Activated CD8-positive, alpha-beta memory T cell treated with anti-CD3 and anti-CD28 coated beads, Interleukin-2, amount 50 U/mL, for 1 hour (primary cell): ENCODE results near the gene RAC2.
"Not testable (repeated sequence)": the region's sequence is repeated elsewhere in the genome, so short reads cannot be mapped to it uniquely, and the experiment has no call there.

ENCODE experiments used
- DNase-seq: peaks from one replicate; pipeline ENCODE4 v3.0.0-alpha.2; 2020; ENCODE audit errors: extremely low read depth

Gene RAC2

DNA sequence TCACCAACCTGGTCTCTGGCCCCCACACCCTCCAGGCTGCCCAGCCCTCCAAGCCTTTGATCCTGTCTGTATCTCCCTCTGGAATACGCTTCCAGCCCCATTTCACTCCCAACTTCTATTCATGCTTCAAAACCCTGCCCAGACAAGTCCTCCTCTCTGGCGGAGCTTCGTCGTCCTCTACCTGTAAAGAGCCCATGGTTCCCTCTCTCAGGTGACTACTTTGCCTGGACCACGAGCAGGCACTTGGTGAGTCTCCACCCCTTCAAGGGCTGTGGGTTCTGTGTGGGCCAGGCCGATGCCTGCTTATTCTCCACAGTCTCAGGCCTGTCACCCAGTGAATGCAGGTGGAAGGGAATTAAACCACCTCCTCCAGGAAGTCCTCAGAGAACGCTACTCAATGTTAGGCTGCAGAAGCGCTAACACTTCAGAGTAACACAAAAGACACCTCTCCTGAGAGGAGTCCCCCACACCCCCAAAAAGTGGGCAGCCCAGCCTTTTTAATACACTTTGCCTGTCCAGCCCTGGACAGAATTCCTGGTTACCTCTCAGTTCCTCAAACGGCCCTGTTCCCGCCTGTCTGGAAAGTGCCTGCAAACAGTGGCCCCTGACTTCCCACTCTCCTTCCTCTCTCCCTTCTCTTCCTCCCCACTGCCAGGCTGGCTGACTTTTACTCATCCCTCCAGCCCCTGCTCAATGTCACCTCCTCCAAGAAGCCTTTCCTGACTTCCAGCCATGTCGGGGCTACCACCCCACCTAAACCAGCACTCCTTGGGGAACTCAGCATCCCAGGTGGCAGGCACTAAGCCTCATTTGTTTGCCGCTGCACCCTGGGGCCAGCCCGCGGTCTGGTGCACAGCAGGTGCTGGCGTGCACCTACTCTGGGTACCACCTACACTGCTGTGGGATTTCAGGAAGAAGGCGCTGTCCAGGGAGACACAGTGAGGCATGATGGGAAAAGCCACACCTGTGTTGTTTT is 9.0 kb downstream of the RAC2 start:
- no peak for DNase-seq

DNA sequence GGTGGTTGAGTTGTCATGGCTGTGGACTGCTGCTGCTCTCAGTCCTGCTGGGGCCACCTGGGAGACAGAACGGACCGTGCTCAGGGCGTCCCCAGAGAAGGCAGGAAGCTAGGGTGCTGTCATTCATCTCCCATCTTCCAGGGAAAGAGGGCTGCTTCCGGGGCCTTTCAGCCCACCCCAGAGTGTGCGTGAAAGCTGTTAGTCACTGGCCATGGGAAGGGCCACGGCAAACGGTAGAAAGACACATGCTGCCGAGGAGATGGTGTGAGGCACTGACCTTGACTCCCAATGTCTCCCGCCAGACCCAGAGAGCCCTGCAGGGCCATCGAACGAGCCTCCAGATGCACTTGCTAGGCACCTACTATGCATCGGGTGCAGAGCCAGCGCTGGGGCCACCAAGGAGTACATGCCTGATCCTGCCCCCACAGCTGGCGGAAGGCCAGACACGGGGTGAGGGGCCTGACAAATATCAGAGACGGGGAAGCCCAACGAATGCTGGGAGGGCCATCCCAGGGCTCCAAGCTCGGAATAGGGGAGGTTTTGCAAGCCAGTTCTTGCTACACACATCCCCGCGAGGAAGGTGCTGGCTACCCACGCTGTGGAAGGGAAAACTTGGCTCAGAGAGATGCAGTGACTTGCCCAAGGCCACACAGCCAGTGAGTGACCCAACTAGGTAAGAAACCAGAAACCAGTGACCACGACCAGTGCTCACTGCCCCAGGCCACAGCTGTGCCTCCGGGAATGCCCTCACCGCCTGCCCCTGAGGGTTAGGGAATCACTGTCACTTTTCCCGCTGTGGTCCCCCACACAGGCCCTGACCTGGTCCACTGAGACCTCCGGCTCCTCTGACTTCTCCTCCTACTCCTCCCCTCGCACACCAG is 10.1 kb downstream of the RAC2 start:
- DNase-seq: no peak

DNA sequence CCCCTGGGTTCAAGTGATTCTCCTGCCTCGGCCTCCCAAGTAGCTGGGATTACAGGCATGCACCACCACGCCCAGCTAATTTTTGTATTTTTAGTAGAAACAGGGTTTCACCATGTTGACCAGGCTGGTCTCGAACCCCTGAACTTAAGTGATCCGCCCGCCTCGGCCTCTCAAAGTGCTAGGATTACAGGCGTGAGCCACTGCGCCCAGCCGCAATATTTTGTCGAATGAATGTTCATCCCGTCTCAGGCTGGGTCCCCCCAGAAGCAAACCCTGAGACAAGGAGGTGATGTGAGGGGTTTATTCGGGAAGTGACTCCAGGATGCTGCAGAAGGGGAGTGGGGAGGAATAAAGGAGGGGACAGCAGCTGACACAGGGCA is 10.7 kb downstream of the RAC2 start:
- DNase-seq: not testable (repeated sequence)

DNA sequence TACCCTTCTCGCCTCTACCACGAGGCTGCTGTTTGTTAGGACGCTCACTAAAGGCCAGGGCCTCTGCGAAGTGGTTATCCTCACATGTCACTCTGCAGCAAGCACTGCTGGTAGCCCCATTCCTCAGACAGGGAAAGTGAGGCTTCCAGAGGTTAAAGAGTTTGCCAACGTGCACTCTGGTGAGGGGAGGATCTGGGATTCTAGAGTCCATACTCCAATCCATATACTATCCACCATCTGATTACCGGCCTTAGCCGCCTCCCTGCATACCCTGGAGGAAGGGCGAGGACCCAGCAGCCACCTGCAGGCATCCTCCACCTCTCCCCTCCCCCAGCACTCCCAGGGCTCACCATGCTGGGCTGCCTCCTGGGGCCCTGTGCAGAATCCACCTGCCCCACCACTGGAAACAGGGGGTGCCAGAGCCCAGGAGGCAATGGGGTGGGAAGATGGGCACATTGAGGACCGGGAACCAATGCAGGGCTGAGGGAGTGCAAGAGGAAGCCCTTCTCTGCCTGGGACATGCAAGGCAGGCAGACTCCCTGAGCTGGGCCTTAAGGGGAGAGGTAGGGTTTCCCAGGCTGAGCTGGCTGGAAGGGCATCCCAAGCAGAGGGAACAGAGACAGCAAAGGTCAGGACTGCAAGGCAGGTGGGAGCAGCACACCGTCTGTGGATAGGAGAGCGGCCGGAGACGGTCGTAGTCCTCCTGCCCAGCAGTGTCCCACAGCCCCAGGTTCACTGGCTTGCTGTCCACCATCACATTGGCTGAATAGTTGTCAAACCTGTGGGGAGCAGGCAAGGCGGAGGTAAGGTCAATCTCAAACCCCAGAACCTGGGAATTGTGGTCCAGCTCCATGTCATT is 11.7 kb downstream of the RAC2 start:
- DNase-seq: no peak

DNA sequence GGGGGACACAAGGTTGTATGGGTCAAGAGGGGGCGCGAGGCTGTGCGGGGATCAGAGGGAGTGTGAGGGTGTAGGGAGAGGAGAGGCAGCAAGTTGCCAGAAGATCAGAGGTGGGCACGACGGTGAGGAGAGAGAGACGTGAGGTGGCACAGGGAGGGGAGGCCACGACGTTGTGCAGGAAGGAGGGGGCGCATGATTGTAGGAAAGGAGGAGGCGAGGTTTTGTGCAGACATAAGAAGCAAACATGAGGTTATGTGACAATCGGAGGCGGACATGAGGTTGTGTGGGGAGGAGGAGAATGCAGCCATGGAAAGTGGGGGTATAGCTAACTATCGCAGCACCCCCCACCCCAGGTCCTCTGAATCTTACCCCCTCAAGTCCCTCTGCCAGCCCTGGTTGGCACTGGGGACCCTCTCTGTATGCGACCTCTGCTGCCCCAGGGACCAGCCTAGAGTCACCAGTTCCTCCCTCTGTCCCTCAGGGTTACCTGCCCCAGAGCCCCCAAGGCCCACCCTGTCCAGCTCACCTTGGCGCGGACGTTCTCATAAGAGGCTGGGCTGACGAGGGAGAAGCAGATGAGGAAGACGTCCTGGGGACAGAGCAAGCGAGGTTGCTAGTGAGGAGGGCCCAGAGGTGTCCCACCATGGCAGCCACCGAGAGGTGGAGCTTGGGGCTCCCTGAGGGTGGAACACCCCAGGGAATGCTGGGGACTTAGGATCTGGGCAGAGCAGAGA is 12.5 kb downstream of the RAC2 start:
- peak; percentile 48 for DNase-seq

DNA sequence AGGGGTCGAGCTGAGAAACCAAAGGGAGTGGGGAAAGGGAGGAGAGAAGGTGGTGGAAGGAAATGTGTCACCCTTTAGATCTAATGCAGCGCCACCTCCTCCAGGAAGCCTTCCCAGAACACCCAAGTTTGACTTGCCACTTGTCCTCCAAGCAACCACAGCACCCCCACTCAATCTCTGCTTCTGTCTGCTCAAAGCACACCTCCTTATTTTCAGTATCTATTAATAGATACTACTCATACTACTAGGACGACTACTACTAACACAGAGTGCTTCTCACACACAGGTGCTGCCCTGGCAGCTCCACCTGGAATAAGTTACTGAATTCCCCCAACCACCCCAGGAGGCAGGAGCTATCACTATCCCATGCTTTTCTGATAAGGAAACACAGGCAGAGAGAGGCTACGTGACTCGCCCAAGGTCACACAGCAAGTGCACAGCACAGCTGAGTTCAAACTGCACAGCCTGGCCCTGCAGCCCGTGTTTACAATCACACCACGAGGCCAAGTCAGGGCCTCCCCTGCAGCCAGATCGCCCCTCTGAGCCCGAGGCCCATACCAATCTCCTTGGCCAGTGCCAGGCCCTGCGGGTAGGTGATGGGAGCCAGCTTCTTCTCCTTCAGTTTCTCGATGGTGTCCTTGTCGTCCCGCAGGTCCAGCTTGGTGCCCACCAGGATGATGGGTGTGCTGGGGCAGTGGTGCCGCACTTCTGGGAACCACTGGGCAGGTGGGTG is 13.2 kb downstream of the RAC2 start:
- DNase-seq: no peak

DNA sequence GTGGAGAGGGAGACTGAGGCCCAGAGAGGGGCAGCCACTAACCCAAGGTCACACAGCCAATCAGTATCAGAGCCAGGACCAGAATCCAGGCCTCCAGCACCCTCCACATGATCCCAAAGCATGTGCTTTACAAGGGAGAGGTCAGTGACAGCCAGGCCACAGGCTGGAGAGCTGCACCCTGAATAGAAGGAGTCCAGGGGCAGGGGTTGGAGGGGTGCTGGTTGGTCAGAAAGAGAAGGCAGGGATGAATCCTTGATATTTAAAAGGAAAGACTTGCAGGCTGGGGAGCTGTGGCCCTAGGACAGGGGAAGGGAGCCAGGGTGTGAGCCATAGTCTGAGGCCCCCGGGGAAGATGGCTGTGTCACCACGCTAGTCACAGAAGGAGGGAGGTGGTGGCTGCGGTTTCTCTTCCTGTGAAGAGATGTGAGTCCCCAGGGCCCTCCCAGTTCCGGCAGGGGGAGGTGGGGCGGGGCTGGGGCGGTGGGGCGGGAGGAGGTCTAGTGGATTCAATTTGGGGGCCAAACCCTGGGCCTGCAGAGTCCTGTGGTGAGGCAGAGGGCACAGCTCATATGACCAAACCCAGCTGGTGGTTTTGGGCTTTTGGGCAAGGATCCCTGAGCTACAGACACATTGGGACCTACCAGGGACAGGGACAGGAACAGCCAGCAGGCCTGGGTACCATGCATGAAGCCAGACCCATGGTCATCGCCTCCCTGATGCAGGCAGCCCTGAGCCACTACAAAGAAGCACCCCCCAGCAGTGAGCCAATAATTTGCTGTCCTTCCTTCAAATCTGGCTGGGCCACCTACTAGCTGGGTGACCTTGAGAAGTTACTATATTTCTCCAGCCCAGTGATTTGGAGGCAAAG is 14.0 kb downstream of the RAC2 start:
- DNase-seq: peak; percentile 86

DNA sequence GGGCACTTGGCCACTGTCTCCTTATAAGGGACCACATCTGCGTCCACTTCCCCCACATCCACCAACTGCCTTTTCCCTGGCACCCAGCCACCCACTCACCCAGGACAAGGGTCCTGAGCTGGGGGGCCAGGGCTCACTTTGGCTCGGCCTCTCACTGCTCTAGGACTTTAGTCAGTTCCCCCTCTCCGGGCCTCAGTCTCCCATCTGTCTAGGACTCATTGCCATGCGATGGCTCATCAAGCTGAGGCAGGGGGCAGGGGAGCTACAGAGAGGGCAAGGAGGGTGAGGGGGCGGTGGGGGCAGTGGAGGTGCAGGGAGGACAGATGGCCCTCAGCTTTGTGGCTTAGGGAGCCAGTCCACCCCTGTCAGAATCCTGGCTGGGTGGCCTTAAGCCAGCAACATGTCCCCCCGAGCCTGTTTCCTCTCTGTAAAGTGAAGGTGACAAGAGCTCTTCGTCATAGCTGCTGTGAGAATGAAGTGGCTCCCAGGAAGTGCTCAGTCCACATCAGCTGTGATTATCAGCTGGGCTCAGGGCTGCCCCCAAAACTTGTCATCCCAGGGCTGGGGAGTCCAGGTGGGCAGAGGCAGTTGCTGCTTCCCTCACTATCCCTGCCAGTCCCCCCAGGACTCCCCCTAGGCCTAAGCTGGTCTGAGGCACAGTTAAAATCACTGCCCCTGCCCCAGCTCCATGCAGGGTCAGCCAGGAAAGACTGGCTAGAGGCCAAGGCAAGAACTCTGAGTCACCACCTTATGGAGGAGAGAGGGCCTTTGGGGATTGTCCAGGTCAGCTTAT is 14.9 kb downstream of the RAC2 start:
- DNase-seq: no peak

DNA sequence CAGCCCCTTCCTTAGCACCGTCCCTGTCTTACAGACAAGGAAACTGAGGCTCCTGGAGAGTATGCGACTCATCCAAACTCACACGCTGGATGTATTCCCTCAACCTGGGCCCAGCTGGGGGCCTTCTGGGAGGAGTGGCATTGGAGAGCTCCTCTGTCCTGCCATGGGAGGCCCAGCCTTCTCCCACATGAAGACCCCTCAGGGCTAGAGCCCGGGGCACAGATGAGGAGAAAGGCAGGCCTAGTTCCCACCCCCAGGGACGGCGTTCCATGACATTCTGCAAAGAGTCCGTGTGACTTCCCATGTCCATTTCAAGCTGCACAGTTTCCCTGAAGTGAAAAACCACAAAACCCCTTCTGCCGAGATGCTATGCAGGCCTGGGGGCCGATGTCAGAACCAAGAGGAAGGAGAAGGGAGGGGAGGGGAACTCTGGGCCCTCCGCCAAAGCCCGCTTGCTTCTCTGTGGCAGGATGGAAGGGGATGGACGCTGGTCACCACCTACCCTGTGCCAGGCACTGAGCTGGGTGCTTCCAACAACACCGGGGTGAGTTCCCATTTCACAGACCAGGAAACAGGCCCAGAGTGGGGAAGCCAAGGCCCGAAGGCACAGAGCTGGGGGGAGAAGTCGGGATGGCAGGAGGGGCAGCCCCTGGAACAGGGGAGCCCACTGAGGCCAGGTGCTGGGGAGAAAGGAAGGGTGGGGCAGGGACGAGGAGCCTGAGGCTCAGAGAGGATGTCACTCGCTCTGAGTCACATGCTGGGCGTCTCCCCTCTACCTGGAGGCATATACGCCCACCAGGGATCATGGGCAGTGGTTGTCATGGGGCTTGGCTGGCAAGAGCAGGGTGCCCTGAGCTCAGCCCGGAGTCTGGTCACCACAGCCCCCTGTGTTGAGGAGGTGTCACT is 15.7 kb downstream of the RAC2 start:
- DNase-seq: peak; percentile 47

DNA sequence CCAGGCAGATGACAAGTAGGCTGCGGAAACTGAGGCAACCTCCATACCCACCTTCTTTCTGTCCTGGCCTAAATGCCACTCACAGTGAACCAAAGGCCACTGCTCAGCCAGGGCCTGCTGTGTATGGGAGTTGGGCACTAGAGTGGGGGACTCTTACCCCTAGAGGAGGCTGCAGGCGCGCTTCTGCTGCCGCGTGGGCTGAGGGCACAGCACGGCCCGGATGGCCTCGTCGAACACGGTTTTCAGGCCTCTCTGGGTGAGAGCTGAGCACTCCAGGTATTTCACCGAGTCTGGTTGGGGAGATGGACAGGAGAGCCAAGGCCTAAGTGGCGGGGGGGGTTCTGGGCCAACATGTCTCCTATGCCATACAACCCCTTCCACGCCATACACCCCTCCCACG is 17.6 kb downstream of the RAC2 start:
- DNase-seq: no peak

DNA sequence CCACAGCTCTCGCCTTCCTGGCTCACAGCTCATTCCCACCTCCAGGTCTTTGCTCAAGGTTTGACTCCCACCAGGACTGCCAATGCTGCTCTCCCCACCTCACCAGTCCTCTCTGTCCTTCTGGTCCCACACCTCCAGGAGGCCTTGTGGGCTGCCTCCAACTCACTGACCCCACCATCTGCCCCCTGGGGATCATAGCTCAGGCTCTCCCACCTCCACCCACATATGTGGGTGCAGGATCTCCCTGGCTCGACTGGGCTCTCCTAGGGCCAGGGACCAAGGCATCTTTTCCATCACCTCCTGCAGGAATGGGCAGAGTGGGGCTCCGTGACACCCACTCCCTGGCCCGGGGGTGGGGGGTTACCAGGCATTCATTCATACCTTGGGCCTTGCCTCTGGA is 18.0 kb downstream of the RAC2 start:
- no peak for DNase-seq

DNA sequence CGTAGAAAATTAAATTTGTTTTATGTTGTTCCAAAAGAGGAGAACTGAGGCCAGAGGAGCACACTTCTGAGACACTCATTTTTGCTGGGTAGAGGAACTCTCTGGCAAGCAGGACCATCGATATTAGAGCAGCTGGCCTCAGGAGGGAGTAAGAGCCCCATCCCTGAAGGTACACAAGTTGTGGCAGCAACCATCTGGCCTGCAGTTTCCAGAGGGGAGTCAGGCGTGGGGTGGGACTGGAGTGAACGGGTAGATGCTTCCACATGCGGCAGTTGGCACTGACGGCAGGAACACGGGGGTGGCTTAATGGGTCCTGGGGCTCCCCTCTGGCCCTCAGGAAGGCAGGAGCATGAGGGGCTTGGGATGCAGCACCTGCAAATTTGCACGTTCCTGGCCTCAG is 18.6 kb downstream of the RAC2 start:
- DNase-seq: no peak

DNA sequence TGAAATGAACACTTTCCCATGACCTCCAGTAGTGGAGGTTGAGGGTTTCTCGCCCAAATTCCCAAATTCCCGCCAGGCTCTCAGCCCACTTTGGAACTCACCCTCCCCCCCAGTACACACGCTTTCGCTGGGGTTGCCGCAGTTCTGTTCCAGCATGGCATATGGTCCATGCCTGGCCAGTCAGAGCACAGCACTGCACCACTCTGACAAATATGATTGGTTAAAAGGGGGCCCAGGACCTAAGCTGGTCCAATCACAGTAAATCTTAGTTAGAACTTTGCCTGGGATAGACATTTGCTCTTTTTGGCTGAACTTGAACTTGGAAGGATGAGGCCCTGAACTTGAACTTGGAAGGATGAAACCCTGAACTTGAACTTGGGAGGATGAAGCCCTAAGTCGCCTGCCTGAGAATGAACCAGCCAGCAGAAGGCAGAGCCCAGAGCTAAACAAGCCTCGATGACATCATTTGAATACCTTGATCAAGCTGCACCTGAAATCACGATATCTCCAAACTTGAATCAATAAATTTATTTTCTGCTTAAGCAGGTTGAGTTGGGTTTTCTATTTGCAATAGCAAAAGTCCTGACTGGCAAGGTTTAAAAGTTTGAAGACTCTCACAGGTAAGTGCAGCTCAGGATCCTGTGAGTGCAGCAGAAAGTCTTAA is 19.2 kb downstream of the RAC2 start:
- no peak for DNase-seq

DNA sequence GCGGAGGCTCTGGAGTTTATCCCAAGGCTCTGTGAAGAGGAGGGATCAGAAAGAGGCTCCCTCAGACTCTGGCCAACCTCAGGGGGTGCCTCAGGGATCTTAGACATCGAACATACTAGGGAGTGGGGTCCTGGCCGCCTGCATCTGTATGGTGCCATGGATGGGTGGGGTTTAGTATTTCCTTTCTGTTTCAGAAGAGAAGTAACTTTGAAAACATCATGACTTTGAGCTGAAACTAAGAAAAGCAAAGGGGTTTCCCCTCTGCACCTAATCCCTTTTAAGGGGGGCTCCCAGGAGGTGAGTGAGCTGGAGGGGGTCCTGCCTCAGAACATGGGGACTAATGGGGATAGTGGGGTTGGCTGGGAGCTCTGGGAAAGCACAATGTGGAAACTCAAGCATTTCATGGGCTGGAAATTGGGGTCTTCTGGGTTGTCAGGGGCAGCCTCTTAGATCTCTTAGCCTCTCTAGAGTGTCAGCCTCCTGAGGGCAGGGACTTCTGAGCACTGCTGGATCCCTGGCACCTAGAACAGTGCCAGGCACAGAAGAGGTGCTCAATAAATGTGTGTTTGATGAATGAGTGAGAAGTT is 20.0 kb downstream of the RAC2 start:
- DNase-seq: no peak

DNA sequence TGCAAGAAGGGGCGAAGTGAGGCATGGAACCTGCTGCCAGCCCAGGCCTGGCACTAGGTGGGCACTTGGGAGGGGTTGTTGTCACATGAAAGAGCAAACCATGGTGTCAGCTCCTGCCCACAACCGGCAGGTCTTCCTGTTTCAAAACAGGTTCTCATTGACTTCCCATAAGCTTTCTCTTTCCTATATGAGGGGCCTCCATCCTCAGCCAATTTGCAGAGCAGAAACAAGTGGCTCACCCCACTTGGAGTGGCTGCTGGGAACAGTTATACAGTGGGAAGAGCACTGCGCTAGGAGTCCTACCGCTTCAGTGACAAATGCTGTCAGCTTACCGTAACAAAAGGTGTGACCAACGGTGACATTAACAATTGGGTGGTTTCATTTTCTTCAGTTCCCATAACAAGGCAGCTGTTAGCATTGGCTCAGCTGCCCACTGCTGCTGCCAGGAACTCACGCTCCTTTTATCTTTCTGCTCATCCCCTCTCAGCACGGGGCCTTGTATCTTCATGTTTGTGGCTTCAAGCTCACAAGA is 21.6 kb downstream of the RAC2 start:
- no peak for DNase-seq
